Measurements from ENCODE around the gene TMEM132C. TPM values are rescaled to one million over a fixed set of nuclear protein-coding genes. Genes with fewer than 3 reads are reported as not detected.

The TMEM132C gene
- total and polyA plus RNA-seq, 2 of the 8 experiments (the other 6 are each of a cell fraction or from before 2014, with no cell fraction given), result 0.23 to 0.76 TPM

DNA sequence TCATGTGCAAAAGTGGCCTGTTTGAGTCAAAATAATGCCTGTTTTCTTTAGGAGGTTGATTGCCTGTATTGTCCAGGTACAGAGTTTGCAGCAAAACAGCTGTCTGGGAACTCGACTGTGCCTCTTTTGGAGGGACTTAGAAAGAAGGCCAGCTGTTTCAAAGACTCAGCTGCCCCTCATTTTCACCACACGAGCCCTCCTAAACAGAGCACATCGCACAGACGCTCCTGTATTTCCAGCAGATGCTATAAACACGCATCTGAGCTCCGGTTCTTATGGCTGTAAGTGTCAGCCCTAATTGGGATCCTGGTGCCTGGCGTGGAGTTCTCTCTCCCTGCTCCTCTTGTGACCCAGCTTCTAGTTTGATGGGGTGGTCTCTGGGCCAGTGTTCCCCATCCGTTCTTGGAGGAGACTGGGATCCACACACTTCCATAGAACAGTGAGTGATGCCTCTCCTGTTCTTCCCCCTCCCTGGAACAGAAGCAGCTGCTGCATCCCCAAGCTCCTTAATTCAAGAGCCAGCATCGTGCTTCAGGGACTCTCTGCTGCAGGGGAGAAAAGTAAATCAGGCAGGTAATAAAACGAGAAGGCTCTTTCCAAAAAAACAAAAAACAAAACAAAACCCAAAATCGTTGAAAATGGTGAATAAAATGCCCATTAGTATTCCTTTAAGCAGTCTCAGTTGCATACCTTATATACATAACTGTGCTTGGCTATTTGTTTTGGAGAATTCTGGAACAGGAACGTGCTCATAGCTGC, 287.8 kb downstream of the TMEM132C start:
- CTCF ChIA-PET (ENCODE audit: partially characterized antibody), result interaction anchor here (0.8 to 1.4 kb wide), 3 partner anchors 12 to 599 kb away, joined by 3 read pairs; no protein-coding TSS in a partner anchor
- TF ChIP-seq BRCA1 (IDR thresholded peaks at IDR 0.05; ENCODE audit: low read depth, low read length) (no peak), BCL11A (IDR thresholded peaks at IDR 0.05; ENCODE audit: low read depth in 2 of 2, low read length in 2 of 2) (no peak), RBBP5 (IDR thresholded peaks at IDR 0.05; ENCODE audit: borderline replicate concordance, low read depth, low read length) (no peak), CTBP2 (IDR thresholded peaks at IDR 0.05; ENCODE audit: borderline replicate concordance, insufficient read depth, insufficient read length, low read length) (no peak), MAFK (IDR thresholded peaks at IDR 0.05; ENCODE audit: low read depth, low read length) (no peak), CREB1 (IDR thresholded peaks at IDR 0.05) (no peak), PHF8 (conservative IDR thresholded peaks at IDR 0.05; ENCODE audit: low read depth, low read length) (no peak), SUZ12 (IDR thresholded peaks at IDR 0.05; ENCODE audit: low read length) (no peak), CHD2 (IDR thresholded peaks at IDR 0.05; ENCODE audit: low read length) (no peak), NANOG (IDR thresholded peaks at IDR 0.05; ENCODE audit: insufficient read depth, low read depth, low read length, poor library complexity, severe bottlenecking) (no peak)
- TF ChIP-seq, protein P1, sequence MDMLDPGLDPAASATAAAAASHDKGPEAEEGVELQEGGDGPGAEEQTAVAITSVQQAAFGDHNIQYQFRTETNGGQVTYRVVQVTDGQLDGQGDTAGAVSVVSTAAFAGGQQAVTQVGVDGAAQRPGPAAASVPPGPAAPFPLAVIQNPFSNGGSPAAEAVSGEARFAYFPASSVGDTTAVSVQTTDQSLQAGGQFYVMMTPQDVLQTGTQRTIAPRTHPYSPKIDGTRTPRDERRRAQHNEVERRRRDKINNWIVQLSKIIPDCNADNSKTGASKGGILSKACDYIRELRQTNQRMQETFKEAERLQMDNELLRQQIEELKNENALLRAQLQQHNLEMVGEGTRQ (IDR thresholded peaks at IDR 0.05; ENCODE audit: low read length), result no peak

More for the DNA sequence above, 287.8 kb downstream of the TMEM132C start:
- H3K9me3 ChIP-seq (ENCODE audit: insufficient read depth in 2 of 2, low read depth in 1 of 2, low read length in 1 of 2), result no peaks in the 10 kb centered on the region
- POLR2A ChIA-PET (ENCODE audit: partially characterized antibody), result no interaction called here
- peaks cover 2% of the 10 kb centered on the region; the same call in 1 of the 2 replicates for H3K23me2 ChIP-seq (ENCODE audit: low read depth, low read length)
- H3K4me1 ChIP-seq (replicated peaks in 1 of 4; ENCODE audit: control insufficient read depth in 3 of 4, insufficient read depth in 4 of 4, low read length in 3 of 4), result peaks cover 0 to 15% (median 8%) of the 10 kb centered on the region in 4 experiments; a peak in 6 of 7 replicates
- H3K23ac ChIP-seq (ENCODE audit: insufficient read length), result no peak overlapping the region
- no peak overlapping the region for H3K9ac ChIP-seq (replicated peaks in 1 of 4; ENCODE audit: extremely low read depth in 1 of 4, low read depth in 3 of 4, low read length in 3 of 4)
- no peak overlapping the region for H3K56ac ChIP-seq (replicated peaks; ENCODE audit: insufficient read length, low read depth, low read length)
- no peak overlapping the region for H2AK5ac ChIP-seq (ENCODE audit: low read depth, low read length)
- H2BK5ac ChIP-seq (ENCODE audit: low read depth, low read length), result no peak overlapping the region
- H3K27me3 ChIP-seq (replicated peaks in 1 of 4; ENCODE audit: control insufficient read depth in 3 of 4, extremely low read depth in 1 of 4, insufficient read depth in 3 of 4, low read length in 3 of 4), result peaks cover 0 to 11% (median 2%) of the 10 kb centered on the region in 4 experiments; a peak in 3 of 7 replicates
- no peaks in the 10 kb centered on the region for H3K79me2 ChIP-seq (ENCODE audit: control insufficient read depth in 1 of 2, insufficient read depth in 2 of 2, low read length in 2 of 2)
- no peak overlapping the region for H4K91ac ChIP-seq (replicated peaks; ENCODE audit: insufficient read length, low read length)
- no peak overlapping the region for H4K5ac ChIP-seq (ENCODE audit: insufficient read length, low read depth, low read length)
- no peak overlapping the region for H3K4me2 ChIP-seq (ENCODE audit: insufficient read depth in 1 of 2, low read depth in 2 of 2, low read length in 2 of 2)
- DNase-seq (ENCODE audit: low read depth in 1 of 2, low spot score in 2 of 2) (no peak), FAIRE-seq (no peak)
- H2BK120ac ChIP-seq (replicated peaks; ENCODE audit: low read depth, low read length), result no peak overlapping the region
- no peak overlapping the region for H3K14ac ChIP-seq (ENCODE audit: insufficient read length)
- H2BK12ac ChIP-seq (ENCODE audit: low read depth, low read length), result no peak overlapping the region
- H3K79me1 ChIP-seq (ENCODE audit: low read depth, low read length), result no peaks in the 10 kb centered on the region
- H3K36me3 ChIP-seq (ENCODE audit: control insufficient read depth in 2 of 4, insufficient read depth in 4 of 4, low read length in 3 of 4), result no peaks in the 10 kb centered on the region
- H3K27ac ChIP-seq (ENCODE audit: low read depth, low read length), result no peak overlapping the region
- WGBS, 2 experiments (ENCODE audit: extremely low coverage in 1 of 2, insufficient coverage in 1 of 2, insufficient read length in 1 of 2, insufficient replicate concordance in 2 of 2, low coverage in 1 of 2, low lambda C conversion rate in 2 of 2, missing lambda C conversion rate in 1 of 2), result 85% methylated on average over 12 of the region's 12 CpGs; no CpG with 5 or more reads in 1 of the 2 experiments
- H4K20me1 ChIP-seq (replicated peaks in 1 of 2; ENCODE audit: control insufficient read depth in 1 of 2, insufficient read depth in 2 of 2, low read length in 2 of 2), result no peaks in the 10 kb centered on the region
- no peak overlapping the region for H3K4ac ChIP-seq (replicated peaks; ENCODE audit: insufficient read length, low read depth, low read length)
- no peak overlapping the region for H3K18ac ChIP-seq (ENCODE audit: extremely low read depth, low read length)
- no peak overlapping the region for H2AFZ ChIP-seq (ENCODE audit: low read length)
- H3K4me3 ChIP-seq (ENCODE audit: extremely low read depth in 1 of 4, insufficient read depth in 2 of 4, low read depth in 3 of 4, low read length in 4 of 4), result no peak overlapping the region
- H4K8ac ChIP-seq (ENCODE audit: extremely low read depth, insufficient read depth, low read length), result no peak overlapping the region
- H2BK15ac ChIP-seq (ENCODE audit: low read length), result no peak overlapping the region
- no peak overlapping the region for H2BK20ac ChIP-seq (ENCODE audit: low read length)
